D721Med (cell line): ENCODE measurements around the gene PROM1.
A peak's percentile ranks its signal among the peaks of the same experiment; 100 is the strongest.

Source experiments
- DNase-seq: peaks from one replicate; pipeline ENCODE4 v3.0.0; 2011; ENCODE audit warnings: low spot score; ENCODE audit not compliant: insufficient read length
- FAIRE-seq: peaks from 2 replicates; lab custom pipeline; 2011; peaks lifted over from hg19 to GRCh38; lab: Jason Lieb, UNC
- TF ChIP-seq, protein P1 (sequence below): IDR thresholded peaks from 2 replicates; pipeline ENCODE4 v1.5.1; 2012; ENCODE audit warnings: mild to moderate bottlenecking, control low read depth; ENCODE audit not compliant: insufficient read depth; ENCODE audit errors: missing control alignments

Gene PROM1

DNA sequence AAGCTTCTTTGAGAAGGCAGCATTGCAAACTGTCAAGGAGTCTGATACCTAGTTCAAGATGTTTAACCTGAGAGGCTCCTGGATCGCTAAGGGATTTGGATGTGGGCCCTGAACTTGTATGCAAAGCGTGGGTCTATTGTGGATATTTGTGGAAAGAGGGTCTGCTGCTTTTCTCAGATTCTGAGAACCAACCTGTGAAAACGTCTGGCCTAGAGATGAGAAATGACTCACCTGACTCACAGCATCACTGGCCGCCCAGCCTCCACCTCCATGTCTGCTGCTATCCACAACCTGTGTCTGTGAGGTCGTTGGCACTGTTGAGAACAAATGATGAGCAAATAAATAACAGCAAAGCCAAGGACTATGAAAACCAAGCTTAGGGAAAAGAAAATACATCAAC, 33.3 kb upstream of the PROM1 start:
- DNase-seq (no peak), FAIRE-seq (no peak)
- TF ChIP-seq, protein P1, sequence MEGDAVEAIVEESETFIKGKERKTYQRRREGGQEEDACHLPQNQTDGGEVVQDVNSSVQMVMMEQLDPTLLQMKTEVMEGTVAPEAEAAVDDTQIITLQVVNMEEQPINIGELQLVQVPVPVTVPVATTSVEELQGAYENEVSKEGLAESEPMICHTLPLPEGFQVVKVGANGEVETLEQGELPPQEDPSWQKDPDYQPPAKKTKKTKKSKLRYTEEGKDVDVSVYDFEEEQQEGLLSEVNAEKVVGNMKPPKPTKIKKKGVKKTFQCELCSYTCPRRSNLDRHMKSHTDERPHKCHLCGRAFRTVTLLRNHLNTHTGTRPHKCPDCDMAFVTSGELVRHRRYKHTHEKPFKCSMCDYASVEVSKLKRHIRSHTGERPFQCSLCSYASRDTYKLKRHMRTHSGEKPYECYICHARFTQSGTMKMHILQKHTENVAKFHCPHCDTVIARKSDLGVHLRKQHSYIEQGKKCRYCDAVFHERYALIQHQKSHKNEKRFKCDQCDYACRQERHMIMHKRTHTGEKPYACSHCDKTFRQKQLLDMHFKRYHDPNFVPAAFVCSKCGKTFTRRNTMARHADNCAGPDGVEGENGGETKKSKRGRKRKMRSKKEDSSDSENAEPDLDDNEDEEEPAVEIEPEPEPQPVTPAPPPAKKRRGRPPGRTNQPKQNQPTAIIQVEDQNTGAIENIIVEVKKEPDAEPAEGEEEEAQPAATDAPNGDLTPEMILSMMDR = no peak

- no peak for FAIRE-seq
- TF ChIP-seq, protein P1 = no peak
Measured at GRCh38 chr4:16116493-16116990, 32.7 kb upstream of the PROM1 start.

GRCh38 chr4:16116019-16116418, 32.2 kb upstream of the PROM1 start:
- DNase-seq (no peak), FAIRE-seq (no peak)
- TF ChIP-seq, protein P1 = no peak

More at GRCh38 chr4:16116493-16116990, 32.7 kb upstream of the PROM1 start:
- no peak for DNase-seq

- DNase-seq (no peak), FAIRE-seq (no peak)
- TF ChIP-seq, protein P1 = no peak
Measured at GRCh38 chr4:16114546-16114945, 30.7 kb upstream of the PROM1 start.

GRCh38 chr4:16113741-16114140, 29.9 kb upstream of the PROM1 start:
- TF ChIP-seq, protein P1 = no peak
- DNase-seq (no peak), FAIRE-seq (no peak)

DNA sequence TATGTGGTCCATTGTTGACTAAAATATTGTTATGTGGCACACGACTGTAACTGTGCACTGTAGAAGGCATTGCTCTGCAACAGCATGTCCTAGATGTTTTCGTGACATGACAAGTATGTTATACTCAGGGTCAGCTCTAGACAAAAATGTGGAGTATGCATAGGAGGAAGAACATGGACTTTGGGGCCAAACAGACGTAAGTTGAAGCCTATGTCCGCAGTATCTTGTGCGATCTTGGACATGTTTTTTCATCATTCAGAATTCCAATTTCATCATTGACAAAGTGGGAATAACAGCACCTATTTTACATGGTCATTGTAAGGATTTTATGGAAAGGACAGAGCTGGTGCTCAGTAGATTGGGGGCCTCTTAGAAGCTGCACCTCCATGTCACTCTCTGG, 27.7 kb upstream of the PROM1 start:
- TF ChIP-seq, protein P1 = no peak
- no peak for FAIRE-seq

GRCh38 chr4:16110661-16111290, 27.0 kb upstream of the PROM1 start:
- TF ChIP-seq, protein P1 = no peak
- peak; percentile 99 for FAIRE-seq
- DNase-seq = peak; percentile 60

More for the DNA sequence above, 27.7 kb upstream of the PROM1 start:
- no peak for DNase-seq
